GM23248 (cell line): Measurements from ENCODE around the gene PNRC1. TPM values are rescaled to one million over a fixed set of nuclear protein-coding genes. Genes with fewer than 3 reads are reported as not detected.

Source experiments
- DNase-seq: peaks from one replicate; pipeline ENCODE4 v3.0.0-alpha.2; 2015
- H2AFZ ChIP-seq: fragments of 200-600 bp; sonication (generic); 2 replicates; pipeline ENCODE4 v1.6.1; 2016; ENCODE audit warnings: antibody characterized with exemption
- H3F3A ChIP-seq: fragments of 200-600 bp; sonication (generic); 2 replicates; pipeline ENCODE4 v1.6.1; 2016; ENCODE audit warnings: mild to moderate bottlenecking, antibody characterized with exemption, mixed run types; ENCODE audit not compliant: insufficient read depth
- H3K27ac ChIP-seq: fragments of 200-600 bp; sonication (generic); 2 replicates; pipeline ENCODE4 v1.5.1; 2016; ENCODE audit warnings: mild to moderate bottlenecking
- H3K27me3 ChIP-seq: fragments of 200-600 bp; sonication (generic); replicated peaks from 2 replicates; pipeline ENCODE4 v1.6.1; 2016; ENCODE audit warnings: mild to moderate bottlenecking; ENCODE audit not compliant: insufficient read depth
- H3K36me3 ChIP-seq: fragments of 200-600 bp; sonication (generic); 2 replicates; pipeline ENCODE4 v1.6.1; 2016; ENCODE audit warnings: low read depth, mild to moderate bottlenecking
- H3K4me1 ChIP-seq: fragments of 200-600 bp; sonication (generic); 2 replicates; pipeline ENCODE4 v1.6.1; 2016; ENCODE audit warnings: mild to moderate bottlenecking; ENCODE audit not compliant: insufficient read depth
- H3K4me2 ChIP-seq: fragments of 200-600 bp; sonication (generic); one replicate; pipeline ENCODE4 v1.6.1; 2016; ENCODE audit warnings: mild to moderate bottlenecking; ENCODE audit not compliant: unreplicated experiment
- H3K4me3 ChIP-seq: fragments of 200-600 bp; sonication (generic); 2 replicates; pipeline ENCODE4 v1.5.1; 2016; ENCODE audit warnings: mild to moderate bottlenecking
- H3K79me2 ChIP-seq: fragments of 200-600 bp; sonication (generic); 2 replicates; pipeline ENCODE4 v1.6.1; 2016; ENCODE audit warnings: mild to moderate bottlenecking; ENCODE audit not compliant: insufficient read depth
- H3K9ac ChIP-seq: fragments of 200-600 bp; sonication (generic); 2 replicates; pipeline ENCODE4 v1.6.1; 2016; ENCODE audit warnings: mild to moderate bottlenecking
- H3K9me2 ChIP-seq: fragments of 200-600 bp; sonication (generic); 2 replicates; pipeline ENCODE4 v1.6.1; 2016; ENCODE audit warnings: mixed run types, mild to moderate bottlenecking, moderate library complexity; ENCODE audit not compliant: insufficient read depth
- H3K9me3 ChIP-seq: fragments of 200-600 bp; sonication (generic); one replicate; pipeline ENCODE4 v1.6.1; 2017; ENCODE audit warnings: low read depth
- H4K20me1 ChIP-seq: fragments of 200-600 bp; sonication (generic); 2 replicates; pipeline ENCODE4 v1.6.0; 2016; ENCODE audit not compliant: insufficient read depth
- EZH2 ChIP-seq: fragments of 200-600 bp; sonication (generic); IDR thresholded peaks from 2 replicates; pipeline ENCODE4 v1.6.1; 2018; ENCODE audit warnings: antibody characterized with exemption, mild to moderate bottlenecking; ENCODE audit not compliant: insufficient read depth, poor library complexity, severe bottlenecking
- EZH2phosphoT487 ChIP-seq: fragments of 200-600 bp; sonication (generic); IDR thresholded peaks from 2 replicates; pipeline ENCODE4 v1.6.1; 2018; ENCODE audit warnings: antibody characterized with exemption, moderate library complexity, mild to moderate bottlenecking, low read depth; ENCODE audit not compliant: insufficient read depth
- WGBS, 2 experiments: methylation state at CpG; one replicate each; pipeline ENCODE4 v1.1.6; 2015 to 2017; ENCODE audit warnings: low lambda C conversion rate in 2 of 2, low coverage in 1 of 2; ENCODE audit errors: missing lambda C conversion rate in 2 of 2; 5-methylcytosine and 5-hydroxymethylcytosine counted together
- in situ Hi-C: fragments of 300-500 bp; cut with MboI; formaldehyde crosslinking; loops from 2 replicates; pipeline ENCODE4 v1.15.0; 2020
- polyA plus RNA-seq: library from polyadenylated mRNA; unstranded; fragments of >200 nt; fragmentation: Nextera tagmentation; extraction: Ambion mirVana; gene quantifications from 2 replicates; pipeline ENCODE4 v1.2.1, GENCODE V29; 2016
- total RNA-seq: library from RNA; depleted of rRNA; stranded (reverse); fragments of >200 nt; shearing (Covaris generic); gene quantifications from 2 replicates; pipeline ENCODE4 v1.2.3, GENCODE V29; 2014

Gene PNRC1
- total and polyA plus RNA-seq, 2 experiments from 2014 or later: 57.9 to 103 TPM

- H3K9ac ChIP-seq: no peak overlapping the region
- DNase-seq: no peak
- peaks cover 23% of the 10 kb centered on the region for H3K36me3 ChIP-seq
- H3K27ac ChIP-seq: no peak overlapping the region
- TF ChIP-seq EZH2 (no peak), EZH2phosphoT487 (no peak)
- 89 to 92% methylated on average over 1 of the region's 1 CpG for WGBS, 2 experiments
- in situ Hi-C loops: no loop called here
- no peak overlapping the region for H3K4me2 ChIP-seq
- H2AFZ ChIP-seq: no peak overlapping the region
- H3K79me2 ChIP-seq: peaks cover 38% of the 10 kb centered on the region
- H4K20me1 ChIP-seq: peaks cover 11% of the 10 kb centered on the region; the same call in 1 of the 2 replicates
- H3F3A ChIP-seq: peaks cover 50% of the 10 kb centered on the region
- no peak overlapping the region for H3K4me3 ChIP-seq
- H3K27me3 ChIP-seq: no peaks in the 10 kb centered on the region
- H3K9me2 ChIP-seq: no peaks in the 10 kb centered on the region
- no peaks in the 10 kb centered on the region for H3K9me3 ChIP-seq
- peaks cover 20% of the 10 kb centered on the region for H3K4me1 ChIP-seq
Measured at GRCh38 chr6:89087881-89088280, 7.3 kb downstream of the PNRC1 start.

GRCh38 chr6:89098461-89098860 is 17.9 kb downstream of the PNRC1 start:
- 92% methylated on average over 8 of the region's 8 CpGs for WGBS, 2 experiments
- in situ Hi-C loops: no loop called here

GRCh38 chr6:89100114-89100513 is 19.6 kb downstream of the PNRC1 start:
- H3K27me3 ChIP-seq: no peaks in the 10 kb centered on the region
- TF ChIP-seq EZH2phosphoT487 (no peak), EZH2 (no peak)
- H3K4me2 ChIP-seq: no peak overlapping the region
- peak overlapping the region; percentile 5; the same call in 1 of the 2 replicates for H2AFZ ChIP-seq
- no peak overlapping the region for H3K27ac ChIP-seq
- H3K4me1 ChIP-seq: peaks cover 10% of the 10 kb centered on the region; the same call in 1 of the 2 replicates
- WGBS, 2 experiments: 100% methylated on average over 2 of the region's 2 CpGs
- H3K4me3 ChIP-seq: no peak overlapping the region
- H3K9me2 ChIP-seq: no peaks in the 10 kb centered on the region
- H4K20me1 ChIP-seq: no peaks in the 10 kb centered on the region
- H3K36me3 ChIP-seq: no peaks in the 10 kb centered on the region
- H3K9me3 ChIP-seq: no peaks in the 10 kb centered on the region
- H3K79me2 ChIP-seq: no peaks in the 10 kb centered on the region
- in situ Hi-C loops: no loop called here
- no peak overlapping the region for H3K9ac ChIP-seq
- DNase-seq: no peak
- no peaks in the 10 kb centered on the region for H3F3A ChIP-seq

More at GRCh38 chr6:89098461-89098860, 17.9 kb downstream of the PNRC1 start:
- H4K20me1 ChIP-seq: no peaks in the 10 kb centered on the region
- H3K27me3 ChIP-seq: no peaks in the 10 kb centered on the region
- H3K79me2 ChIP-seq: no peaks in the 10 kb centered on the region
- H2AFZ ChIP-seq: no peak overlapping the region
- H3K9me2 ChIP-seq: no peaks in the 10 kb centered on the region
- no peaks in the 10 kb centered on the region for H3K36me3 ChIP-seq
- peaks cover 10% of the 10 kb centered on the region; the same call in 1 of the 2 replicates for H3K4me1 ChIP-seq
- no peaks in the 10 kb centered on the region for H3F3A ChIP-seq
- H3K9me3 ChIP-seq: no peaks in the 10 kb centered on the region
- no peak overlapping the region for H3K9ac ChIP-seq
- DNase-seq: no peak
- H3K4me3 ChIP-seq: no peak overlapping the region
- no peak overlapping the region for H3K4me2 ChIP-seq
- TF ChIP-seq EZH2: no peak
- TF ChIP-seq EZH2phosphoT487: no peak
- no peak overlapping the region for H3K27ac ChIP-seq

- H3K4me3 ChIP-seq: no peak overlapping the region
- H3K4me2 ChIP-seq: no peak overlapping the region
- H3K27ac ChIP-seq: no peak overlapping the region
- H3K79me2 ChIP-seq: no peaks in the 10 kb centered on the region
- H3K4me1 ChIP-seq: no peaks in the 10 kb centered on the region
- H2AFZ ChIP-seq: no peak overlapping the region
- no peaks in the 10 kb centered on the region for H3K27me3 ChIP-seq
- no peaks in the 10 kb centered on the region for H3F3A ChIP-seq
- no peaks in the 10 kb centered on the region; the same call in 1 of the 2 replicates for H4K20me1 ChIP-seq
- H3K9ac ChIP-seq: no peak overlapping the region
- 86 to 99% methylated on average over 3 of the region's 3 CpGs for WGBS, 2 experiments
- H3K9me3 ChIP-seq: no peaks in the 10 kb centered on the region
- H3K9me2 ChIP-seq: no peaks in the 10 kb centered on the region
- no peak for DNase-seq
- TF ChIP-seq EZH2: no peak
- TF ChIP-seq EZH2phosphoT487: no peak
- in situ Hi-C loops: no loop called here
- no peaks in the 10 kb centered on the region for H3K36me3 ChIP-seq
Measured at GRCh38 chr6:89110284-89110683, 29.7 kb downstream of the PNRC1 start.

GRCh38 chr6:89111933-89112332 is 31.4 kb downstream of the PNRC1 start:
- Histone ChIP-seq H3K27me3 (no peaks in the 10 kb centered on the region), H4K20me1 (no peaks in the 10 kb centered on the region; the same call in 1 of the 2 replicates), H3K9me3 (no peaks in the 10 kb centered on the region), H3K79me2 (no peaks in the 10 kb centered on the region), H3K9me2 (no peaks in the 10 kb centered on the region), H3K4me3 (no peak overlapping the region), H3K36me3 (no peaks in the 10 kb centered on the region), H3K9ac (no peak overlapping the region), H3F3A (no peaks in the 10 kb centered on the region), H3K4me2 (no peak overlapping the region), H3K4me1 (no peaks in the 10 kb centered on the region), H2AFZ (no peak overlapping the region), H3K27ac (no peak overlapping the region)
- in situ Hi-C loops: no loop called here
- 89% methylated on average over 9 of the region's 9 CpGs for WGBS, 2 experiments
- no peak for DNase-seq
- TF ChIP-seq EZH2phosphoT487: no peak
- no peak for TF ChIP-seq EZH2
